ENCODE data around the gene IFITM1. TPM values are rescaled to one million over a fixed set of nuclear protein-coding genes. Genes with fewer than 3 reads are reported as not detected.

IFITM1 gene
- total RNA-seq, 1 donor from 2014 or later, result 192 TPM

DNA sequence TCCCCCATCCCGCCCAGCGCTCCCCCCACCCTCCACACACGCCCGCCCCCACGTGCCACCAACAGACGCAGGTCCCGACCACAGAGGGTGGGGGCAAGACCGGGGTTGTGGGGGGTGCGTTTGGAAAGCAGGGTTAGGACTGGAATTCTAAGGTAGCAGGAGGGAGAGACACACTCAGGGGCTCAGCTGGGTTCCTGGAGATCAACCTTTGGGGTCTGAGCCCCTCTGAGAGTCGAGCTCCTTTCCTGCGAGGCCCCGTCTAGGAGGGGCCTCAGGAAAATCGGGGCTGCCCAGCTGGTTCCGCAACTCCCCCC lies 24.5 kb upstream of the IFITM1 start:
- Mint-ChIP-seq H3K27me3 (peaks cover 16% of the 10 kb centered on the region), H3K27ac (no peak overlapping the region), H3K36me3 (peaks cover 3% of the 10 kb centered on the region), H3K4me1 (ENCODE audit: unreplicated experiment) (peaks cover 3% of the 10 kb centered on the region), H3K4me3 (peak overlapping the region; percentile 69), H3K9me3 (no peaks in the 10 kb centered on the region)
- TF ChIP-seq, protein P1, sequence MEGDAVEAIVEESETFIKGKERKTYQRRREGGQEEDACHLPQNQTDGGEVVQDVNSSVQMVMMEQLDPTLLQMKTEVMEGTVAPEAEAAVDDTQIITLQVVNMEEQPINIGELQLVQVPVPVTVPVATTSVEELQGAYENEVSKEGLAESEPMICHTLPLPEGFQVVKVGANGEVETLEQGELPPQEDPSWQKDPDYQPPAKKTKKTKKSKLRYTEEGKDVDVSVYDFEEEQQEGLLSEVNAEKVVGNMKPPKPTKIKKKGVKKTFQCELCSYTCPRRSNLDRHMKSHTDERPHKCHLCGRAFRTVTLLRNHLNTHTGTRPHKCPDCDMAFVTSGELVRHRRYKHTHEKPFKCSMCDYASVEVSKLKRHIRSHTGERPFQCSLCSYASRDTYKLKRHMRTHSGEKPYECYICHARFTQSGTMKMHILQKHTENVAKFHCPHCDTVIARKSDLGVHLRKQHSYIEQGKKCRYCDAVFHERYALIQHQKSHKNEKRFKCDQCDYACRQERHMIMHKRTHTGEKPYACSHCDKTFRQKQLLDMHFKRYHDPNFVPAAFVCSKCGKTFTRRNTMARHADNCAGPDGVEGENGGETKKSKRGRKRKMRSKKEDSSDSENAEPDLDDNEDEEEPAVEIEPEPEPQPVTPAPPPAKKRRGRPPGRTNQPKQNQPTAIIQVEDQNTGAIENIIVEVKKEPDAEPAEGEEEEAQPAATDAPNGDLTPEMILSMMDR (conservative IDR thresholded peaks at IDR 0.05), result no peak
- DNase-seq (ENCODE audit: extremely low spot score, unreplicated experiment), result no peak

DNA sequence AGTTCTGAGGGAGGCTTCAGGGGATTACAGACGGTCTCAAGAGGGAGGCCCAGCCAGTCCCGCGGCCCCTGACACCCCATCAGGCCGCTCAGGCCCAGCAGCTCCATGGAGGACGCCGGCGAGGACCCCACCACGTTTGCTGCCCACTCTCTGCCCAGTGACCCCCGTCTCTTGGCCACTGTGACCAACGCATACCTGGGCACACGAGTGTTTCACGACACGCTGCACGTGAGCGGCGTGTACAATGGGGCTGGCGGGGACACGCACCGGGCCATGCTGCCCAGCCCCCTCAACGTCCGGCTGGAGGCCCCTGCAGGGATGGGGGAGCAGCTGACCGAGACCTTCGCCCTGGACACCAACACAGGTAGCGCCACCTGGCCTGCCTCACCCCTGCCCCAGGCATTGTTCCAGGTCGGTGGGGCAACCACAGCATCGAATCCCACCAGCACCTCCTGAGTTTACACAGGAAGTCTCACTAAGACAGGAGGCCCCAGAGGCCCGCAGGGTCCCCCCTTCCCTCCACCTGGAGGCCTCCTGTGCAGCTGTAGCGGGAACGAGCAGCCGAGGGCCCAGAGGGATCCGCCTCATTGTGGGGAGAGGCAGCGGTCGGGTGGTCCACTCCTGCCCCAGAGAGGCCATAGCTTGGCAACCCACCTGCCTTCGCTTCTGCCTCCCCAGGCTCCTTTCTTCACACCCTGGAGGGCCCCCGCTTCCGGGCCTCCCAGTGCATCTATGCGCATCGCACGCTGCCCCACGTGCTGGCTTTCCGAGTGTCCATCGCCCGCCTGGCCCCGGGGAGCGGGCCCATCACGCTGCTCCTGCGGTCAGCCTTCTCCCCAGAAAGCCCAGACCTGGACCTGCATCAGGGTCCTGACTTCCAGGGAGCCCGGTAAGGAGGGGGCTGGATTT lies 23.9 kb upstream of the IFITM1 start:
- no peak overlapping the region for H3K27ac Mint-ChIP-seq
- no peaks in the 10 kb centered on the region for H3K9me3 Mint-ChIP-seq
- H3K27me3 Mint-ChIP-seq, result peaks cover 16% of the 10 kb centered on the region
- no peak for DNase-seq (ENCODE audit: extremely low spot score, unreplicated experiment)
- H3K4me1 Mint-ChIP-seq (ENCODE audit: unreplicated experiment), result peaks cover 3% of the 10 kb centered on the region
- TF ChIP-seq, protein P1 (conservative IDR thresholded peaks at IDR 0.05), result no peak
- H3K36me3 Mint-ChIP-seq, result peaks cover 3% of the 10 kb centered on the region
- H3K4me3 Mint-ChIP-seq, result peak overlapping the region; percentile 69

DNA sequence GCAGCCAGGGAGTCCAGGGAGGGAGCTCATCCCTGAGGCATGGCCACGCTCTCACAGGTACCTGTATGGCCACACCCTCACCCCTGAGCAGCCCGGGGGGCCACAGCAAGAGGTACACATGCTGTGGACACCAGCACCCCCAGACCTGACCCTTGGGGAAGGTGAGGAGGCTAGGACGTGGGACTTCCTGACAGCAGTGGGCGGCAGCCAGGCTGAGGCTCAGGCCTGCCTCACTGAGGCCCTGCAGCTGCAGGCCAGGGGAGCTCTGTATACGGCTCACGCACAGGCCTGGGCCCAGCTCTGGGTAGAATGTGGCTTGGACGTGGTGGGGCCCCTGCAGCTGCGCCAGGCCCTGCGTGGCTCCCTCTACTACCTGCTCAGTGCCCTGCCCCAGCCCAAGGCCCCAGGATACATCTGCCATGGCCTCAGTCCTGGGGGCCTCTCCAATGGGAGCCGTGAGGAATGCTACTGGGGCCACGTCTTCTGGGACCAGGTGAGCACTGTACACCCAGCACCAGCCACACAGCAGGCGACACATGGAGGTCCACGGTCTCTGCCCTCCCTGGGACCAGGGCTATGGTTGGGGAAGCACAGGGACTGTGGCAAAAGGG lies 23.1 kb upstream of the IFITM1 start:
- Mint-ChIP-seq H3K27ac (no peak overlapping the region), H3K9me3 (no peaks in the 10 kb centered on the region), H3K27me3 (peaks cover 16% of the 10 kb centered on the region), H3K36me3 (peaks cover 3% of the 10 kb centered on the region), H3K4me3 (peak overlapping the region; percentile 67), H3K4me1 (ENCODE audit: unreplicated experiment) (peaks cover 3% of the 10 kb centered on the region)
- no peak for DNase-seq (ENCODE audit: extremely low spot score, unreplicated experiment)
- TF ChIP-seq, protein P1 (conservative IDR thresholded peaks at IDR 0.05), result no peak

DNA sequence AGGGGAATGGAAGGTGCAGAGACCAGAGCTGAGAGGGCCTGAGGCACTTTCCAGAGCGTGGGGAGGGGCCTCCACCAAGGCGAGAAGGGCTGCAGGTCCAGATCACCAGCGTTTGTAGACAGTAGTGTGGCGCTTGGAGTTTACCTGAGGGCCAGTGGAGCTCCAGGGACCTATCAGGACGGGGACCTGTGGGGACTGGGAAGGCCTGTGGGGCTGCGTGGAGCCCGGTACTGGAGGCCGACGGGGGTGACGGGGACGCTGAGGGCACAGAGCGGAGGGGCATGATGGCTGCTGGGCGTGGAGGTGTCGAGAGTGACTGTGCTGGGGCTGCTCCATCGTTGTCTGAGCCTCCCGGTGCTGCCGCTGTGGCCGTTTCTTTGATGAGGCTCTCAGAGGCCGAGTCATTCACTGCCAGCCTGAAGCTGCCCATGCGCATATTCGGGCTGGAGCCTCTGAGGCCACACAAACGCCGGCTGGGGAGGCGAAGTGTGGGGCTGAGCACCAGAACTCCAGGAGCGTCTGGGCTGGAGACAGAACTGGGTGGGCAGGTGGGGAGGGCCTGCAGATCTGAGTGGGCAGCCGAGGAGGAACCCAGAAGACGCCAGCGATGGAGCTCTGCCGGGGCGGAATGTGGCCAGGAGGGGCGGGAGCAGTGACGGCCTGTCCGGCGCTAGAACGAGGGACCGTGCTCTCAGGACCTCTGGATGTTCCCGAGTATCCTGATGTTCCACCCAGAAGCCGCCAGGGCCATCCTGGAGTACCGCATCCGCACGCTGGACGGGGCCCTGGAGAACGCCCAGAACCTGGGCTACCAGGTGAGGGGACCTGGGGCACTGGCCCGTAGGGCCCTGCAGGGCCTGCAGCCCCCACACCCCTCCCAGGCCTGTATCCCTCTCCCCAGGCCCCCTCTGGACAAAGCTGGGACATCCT lies 22.3 kb upstream of the IFITM1 start:
- Mint-ChIP-seq H3K4me3 (peak overlapping the region; percentile 67), H3K27me3 (peaks cover 11% of the 10 kb centered on the region), H3K36me3 (peaks cover 3% of the 10 kb centered on the region), H3K4me1 (ENCODE audit: unreplicated experiment) (peaks cover 3% of the 10 kb centered on the region), H3K9me3 (no peaks in the 10 kb centered on the region), H3K27ac (no peak overlapping the region)
- DNase-seq (ENCODE audit: extremely low spot score, unreplicated experiment), result no peak
- TF ChIP-seq, protein P1 (conservative IDR thresholded peaks at IDR 0.05), result no peak
